ENCODE data around the gene TOGARAM2.
A peak's percentile ranks its signal among the peaks of the same experiment; 100 is the strongest.

TOGARAM2 gene

DNA sequence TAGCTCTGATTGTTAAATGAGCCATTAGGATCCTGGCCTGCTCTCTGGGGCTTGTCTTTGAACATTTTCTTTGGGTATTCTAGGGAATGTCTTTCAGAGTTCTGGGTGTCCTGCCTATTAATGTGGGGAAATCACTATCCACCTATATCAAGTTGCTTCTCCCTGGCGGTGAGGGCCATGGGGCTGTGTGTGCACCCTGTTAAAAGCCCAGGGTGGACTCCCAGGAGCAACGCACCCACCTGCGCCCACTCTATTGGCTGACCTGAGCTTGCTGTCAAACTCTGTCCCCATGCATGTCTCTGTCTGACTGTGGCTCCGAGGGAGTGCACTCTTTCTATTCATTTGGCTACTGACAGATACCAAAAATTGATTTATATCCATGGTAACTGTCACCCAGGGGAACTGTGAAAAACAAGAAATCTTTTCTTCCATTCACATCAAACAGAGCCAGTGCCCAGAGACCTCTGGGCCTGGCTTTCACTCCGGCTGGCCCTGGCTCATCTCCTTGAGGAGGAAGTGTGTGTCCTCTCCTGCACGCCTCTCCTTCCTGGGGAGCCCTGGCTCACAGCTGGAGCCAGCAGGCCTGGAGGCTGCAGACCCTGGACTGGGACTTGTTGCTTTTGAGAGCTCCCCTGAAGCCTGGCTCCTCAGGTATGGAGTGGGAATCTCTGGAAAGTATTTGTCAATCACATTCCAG, 10.5 kb upstream of the TOGARAM2 start:
- Histone ChIP-seq H3K36me3 (ENCODE audit: control insufficient read depth in 2 of 2, insufficient read depth in 1 of 2, low read length in 2 of 2) (no peaks in the 10 kb centered on the region), H3K27ac (ENCODE audit: extremely low read depth, low read depth, low read length) (no peak overlapping the region), H3K4me1 (ENCODE audit: control insufficient read depth, insufficient read depth, low read length) (no peaks in the 10 kb centered on the region), H3K4me3 (ENCODE audit: low read depth, low read length) (no peak overlapping the region), H3K9me3 (ENCODE audit: control insufficient read depth, insufficient read depth, low read depth, low read length) (no peaks in the 10 kb centered on the region; the same call in 1 of the 2 replicates)
- TF ChIP-seq ZNF664 (tag by site-specific recombination; IDR thresholded peaks at IDR 0.05), result no peak
- TF ChIP-seq, protein P1, sequence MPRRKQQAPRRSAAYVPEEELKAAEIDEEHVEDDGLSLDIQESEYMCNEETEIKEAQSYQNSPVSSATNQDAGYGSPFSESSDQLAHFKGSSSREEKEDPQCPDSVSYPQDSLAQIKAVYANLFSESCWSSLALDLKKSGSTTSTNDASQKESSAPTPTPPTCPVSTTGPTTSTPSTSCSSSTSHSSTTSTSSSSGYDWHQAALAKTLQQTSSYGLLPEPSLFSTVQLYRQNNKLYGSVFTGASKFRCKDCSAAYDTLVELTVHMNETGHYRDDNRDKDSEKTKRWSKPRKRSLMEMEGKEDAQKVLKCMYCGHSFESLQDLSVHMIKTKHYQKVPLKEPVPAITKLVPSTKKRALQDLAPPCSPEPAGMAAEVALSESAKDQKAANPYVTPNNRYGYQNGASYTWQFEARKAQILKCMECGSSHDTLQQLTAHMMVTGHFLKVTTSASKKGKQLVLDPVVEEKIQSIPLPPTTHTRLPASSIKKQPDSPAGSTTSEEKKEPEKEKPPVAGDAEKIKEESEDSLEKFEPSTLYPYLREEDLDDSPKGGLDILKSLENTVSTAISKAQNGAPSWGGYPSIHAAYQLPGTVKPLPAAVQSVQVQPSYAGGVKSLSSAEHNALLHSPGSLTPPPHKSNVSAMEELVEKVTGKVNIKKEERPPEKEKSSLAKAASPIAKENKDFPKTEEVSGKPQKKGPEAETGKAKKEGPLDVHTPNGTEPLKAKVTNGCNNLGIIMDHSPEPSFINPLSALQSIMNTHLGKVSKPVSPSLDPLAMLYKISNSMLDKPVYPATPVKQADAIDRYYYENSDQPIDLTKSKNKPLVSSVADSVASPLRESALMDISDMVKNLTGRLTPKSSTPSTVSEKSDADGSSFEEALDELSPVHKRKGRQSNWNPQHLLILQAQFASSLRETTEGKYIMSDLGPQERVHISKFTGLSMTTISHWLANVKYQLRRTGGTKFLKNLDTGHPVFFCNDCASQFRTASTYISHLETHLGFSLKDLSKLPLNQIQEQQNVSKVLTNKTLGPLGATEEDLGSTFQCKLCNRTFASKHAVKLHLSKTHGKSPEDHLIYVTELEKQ (tag by site-specific recombination; IDR thresholded peaks at IDR 0.05; ENCODE audit: borderline replicate concordance), result no peak
- TF ChIP-seq ZNF184 (tag by site-specific recombination; IDR thresholded peaks at IDR 0.05), result no peak
- no peak for TF ChIP-seq KLF9 (tag by site-specific recombination; IDR thresholded peaks at IDR 0.05; ENCODE audit: low read depth)
- TF ChIP-seq, protein P2, sequence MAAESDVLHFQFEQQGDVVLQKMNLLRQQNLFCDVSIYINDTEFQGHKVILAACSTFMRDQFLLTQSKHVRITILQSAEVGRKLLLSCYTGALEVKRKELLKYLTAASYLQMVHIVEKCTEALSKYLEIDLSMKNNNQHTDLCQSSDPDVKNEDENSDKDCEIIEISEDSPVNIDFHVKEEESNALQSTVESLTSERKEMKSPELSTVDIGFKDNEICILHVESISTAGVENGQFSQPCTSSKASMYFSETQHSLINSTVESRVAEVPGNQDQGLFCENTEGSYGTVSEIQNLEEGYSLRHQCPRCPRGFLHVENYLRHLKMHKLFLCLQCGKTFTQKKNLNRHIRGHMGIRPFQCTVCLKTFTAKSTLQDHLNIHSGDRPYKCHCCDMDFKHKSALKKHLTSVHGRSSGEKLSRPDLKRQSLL (tag by site-specific recombination; IDR thresholded peaks at IDR 0.05), result no peak
- TF ChIP-seq ZNF221 (tag by site-specific recombination; IDR thresholded peaks at IDR 0.05; ENCODE audit: borderline replicate concordance), result no peak
- TF ChIP-seq, protein P3, sequence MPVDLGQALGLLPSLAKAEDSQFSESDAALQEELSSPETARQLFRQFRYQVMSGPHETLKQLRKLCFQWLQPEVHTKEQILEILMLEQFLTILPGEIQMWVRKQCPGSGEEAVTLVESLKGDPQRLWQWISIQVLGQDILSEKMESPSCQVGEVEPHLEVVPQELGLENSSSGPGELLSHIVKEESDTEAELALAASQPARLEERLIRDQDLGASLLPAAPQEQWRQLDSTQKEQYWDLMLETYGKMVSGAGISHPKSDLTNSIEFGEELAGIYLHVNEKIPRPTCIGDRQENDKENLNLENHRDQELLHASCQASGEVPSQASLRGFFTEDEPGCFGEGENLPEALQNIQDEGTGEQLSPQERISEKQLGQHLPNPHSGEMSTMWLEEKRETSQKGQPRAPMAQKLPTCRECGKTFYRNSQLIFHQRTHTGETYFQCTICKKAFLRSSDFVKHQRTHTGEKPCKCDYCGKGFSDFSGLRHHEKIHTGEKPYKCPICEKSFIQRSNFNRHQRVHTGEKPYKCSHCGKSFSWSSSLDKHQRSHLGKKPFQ (tag by site-specific recombination; IDR thresholded peaks at IDR 0.05), result no peak
- no peak for TF ChIP-seq ZNF341 (tag by site-specific recombination; IDR thresholded peaks at IDR 0.05; ENCODE audit: low read depth)
- no peak for TF ChIP-seq ZNF501 (tag by site-specific recombination; IDR thresholded peaks at IDR 0.05)
- TF ChIP-seq ZNF843 (tag by site-specific recombination; IDR thresholded peaks at IDR 0.05), result no peak
- no peak for TF ChIP-seq KLF8 (tag by site-specific recombination; IDR thresholded peaks at IDR 0.05)
- CTCF ChIA-PET, result no interaction called here
- POLR2A ChIA-PET, result no interaction called here

DNA sequence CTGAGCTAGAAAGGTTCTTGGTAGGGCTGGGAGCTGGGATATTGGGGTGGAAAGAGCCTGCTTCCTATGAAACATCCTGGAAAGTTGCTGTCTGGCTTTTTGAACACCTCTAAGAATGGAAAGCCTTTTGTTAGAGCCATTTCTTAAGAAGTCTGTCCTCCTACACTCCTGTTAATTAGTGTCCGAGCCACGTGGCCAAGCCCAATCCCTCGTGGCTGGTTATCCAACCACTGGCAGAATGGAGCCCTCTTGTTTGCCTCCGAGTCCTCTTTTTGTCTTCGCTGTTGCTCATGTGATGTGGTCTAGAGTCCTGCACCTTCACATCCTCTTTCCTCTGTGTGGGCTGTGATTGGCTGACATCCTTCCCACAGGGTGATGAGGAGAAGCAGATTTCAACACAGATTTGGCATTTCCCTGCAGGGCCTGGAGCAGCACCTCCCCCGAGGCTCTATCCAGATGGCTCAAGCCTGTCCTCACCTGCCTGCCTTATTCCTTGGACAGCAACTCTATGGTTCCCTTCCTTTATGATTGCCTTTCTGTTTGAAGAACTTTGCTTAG, 8.2 kb upstream of the TOGARAM2 start:
- POLR2A ChIA-PET, result interaction anchor here (0.6 kb wide), 1 partner anchor 152 kb away, joined by 3 read pairs; no protein-coding TSS in a partner anchor

DNA sequence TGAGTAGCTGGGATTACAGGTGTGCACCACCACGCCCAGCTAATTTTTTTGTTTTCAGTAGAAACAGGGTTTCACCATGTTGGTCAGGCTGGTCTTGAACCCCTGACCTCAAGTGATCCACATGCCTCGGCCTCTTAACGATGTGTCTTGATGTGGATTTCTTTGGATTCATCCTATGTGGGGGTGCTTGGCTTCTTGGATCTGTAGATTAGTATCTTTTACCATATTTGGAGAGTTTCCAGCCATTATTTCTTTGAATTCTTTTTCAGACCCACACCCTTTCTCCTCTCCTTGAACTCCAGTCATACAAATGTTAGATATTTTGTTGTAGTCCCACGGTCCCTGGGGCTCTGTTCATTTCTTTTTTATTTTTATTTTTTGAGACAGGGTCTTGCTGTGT, 6.8 kb upstream of the TOGARAM2 start:
- H3K4me1 ChIP-seq (ENCODE audit: control insufficient read depth, insufficient read depth, low read length), result no peaks in the 10 kb centered on the region
- ChIA-PET POLR2A (no interaction called here), CTCF (interaction anchor here (1.1 kb wide), 1 partner anchor 217 kb away, joined by 3 read pairs; no protein-coding TSS in a partner anchor)
- TF ChIP-seq ZBTB48 (tag by site-specific recombination; IDR thresholded peaks at IDR 0.05) (no peak), ZNF558 (tag by site-specific recombination; IDR thresholded peaks at IDR 0.05) (peak; percentile 93)
- H3K4me3 ChIP-seq (ENCODE audit: low read depth, low read length), result no peak overlapping the region
- H3K9me3 ChIP-seq (ENCODE audit: control insufficient read depth, insufficient read depth, low read depth, low read length), result no peaks in the 10 kb centered on the region; the same call in 1 of the 2 replicates
- no peak overlapping the region for H3K27ac ChIP-seq (ENCODE audit: extremely low read depth, low read depth, low read length)
- no peaks in the 10 kb centered on the region for H3K36me3 ChIP-seq (ENCODE audit: control insufficient read depth in 2 of 2, insufficient read depth in 1 of 2, low read length in 2 of 2)

More for the DNA sequence above, 8.2 kb upstream of the TOGARAM2 start:
- CTCF ChIA-PET, result interaction anchor here (1.1 kb wide), 1 partner anchor 218 kb away, joined by 3 read pairs; no protein-coding TSS in a partner anchor
- no peak overlapping the region for H3K27ac ChIP-seq (ENCODE audit: extremely low read depth, low read depth, low read length)
- H3K4me1 ChIP-seq (ENCODE audit: control insufficient read depth, insufficient read depth, low read length), result no peaks in the 10 kb centered on the region
- H3K9me3 ChIP-seq (ENCODE audit: control insufficient read depth, insufficient read depth, low read depth, low read length), result no peaks in the 10 kb centered on the region; the same call in 1 of the 2 replicates
- TF ChIP-seq ZBTB21 (tag by site-specific recombination; IDR thresholded peaks at IDR 0.05) (no peak), ZSCAN16 (tag by site-specific recombination; IDR thresholded peaks at IDR 0.05) (no peak), ZNF202 (tag by site-specific recombination; IDR thresholded peaks at IDR 0.05; ENCODE audit: borderline replicate concordance) (no peak), ZNF324 (tag by site-specific recombination; IDR thresholded peaks at IDR 0.05) (no peak)
- H3K36me3 ChIP-seq (ENCODE audit: control insufficient read depth in 2 of 2, insufficient read depth in 1 of 2, low read length in 2 of 2), result no peaks in the 10 kb centered on the region
- no peak overlapping the region for H3K4me3 ChIP-seq (ENCODE audit: low read depth, low read length)
